ENCODE results near the gene MRPS18A.

DNA sequence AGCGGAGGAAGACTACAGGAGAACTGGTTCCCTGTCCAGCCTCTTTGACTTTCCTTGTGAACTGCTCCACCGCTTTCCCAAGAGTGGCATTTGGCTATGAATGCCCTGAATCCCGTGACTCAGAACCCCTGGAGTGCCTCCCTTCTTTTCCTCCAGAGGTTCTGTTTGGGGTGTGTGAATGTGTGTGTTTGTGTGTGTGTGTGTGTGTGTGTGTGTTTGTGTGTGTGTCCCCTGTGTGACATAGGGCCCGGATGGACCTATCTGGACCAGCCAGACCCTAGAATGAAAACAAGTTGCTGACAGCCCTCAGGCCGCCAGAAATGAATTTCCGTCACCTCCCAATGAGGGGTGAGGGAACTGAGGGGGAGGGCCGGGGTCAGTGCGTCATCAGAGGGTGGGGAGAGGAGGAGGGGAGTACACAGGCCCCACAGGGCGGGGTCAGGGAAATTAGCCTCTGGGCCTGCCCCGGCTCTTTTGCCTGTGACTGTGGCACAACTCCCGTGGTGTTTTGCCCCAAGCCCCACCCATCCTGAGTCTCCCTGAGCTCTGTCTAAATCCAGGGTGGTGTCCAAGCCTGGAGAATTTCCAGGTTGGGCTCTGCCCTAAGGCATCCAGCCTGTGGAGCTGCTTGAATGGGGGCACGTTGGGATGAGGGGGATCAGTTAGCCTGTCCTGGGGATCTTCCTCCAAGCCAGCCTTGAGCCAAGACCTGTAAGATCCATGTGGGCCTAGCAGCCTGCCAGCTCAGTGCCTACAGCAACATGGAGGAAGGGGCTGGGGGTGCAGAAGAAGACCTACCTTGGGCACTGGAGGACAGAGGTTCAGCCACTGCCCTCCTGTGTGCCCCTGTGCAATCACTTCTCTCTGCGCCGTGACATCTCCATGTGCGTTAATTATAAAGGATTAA, 15.2 kb upstream of the MRPS18A start:
- TF ChIP-seq SUZ12 (IDR thresholded peaks at IDR 0.05) = no peak
- TF ChIP-seq BHLHE40 (IDR thresholded peaks at IDR 0.05; ENCODE audit: borderline replicate concordance) = no peak
- TF ChIP-seq SP1 (IDR thresholded peaks at IDR 0.05) = no peak
- no peak for TF ChIP-seq NFRKB (IDR thresholded peaks at IDR 0.05)
- TF ChIP-seq, protein P1, sequence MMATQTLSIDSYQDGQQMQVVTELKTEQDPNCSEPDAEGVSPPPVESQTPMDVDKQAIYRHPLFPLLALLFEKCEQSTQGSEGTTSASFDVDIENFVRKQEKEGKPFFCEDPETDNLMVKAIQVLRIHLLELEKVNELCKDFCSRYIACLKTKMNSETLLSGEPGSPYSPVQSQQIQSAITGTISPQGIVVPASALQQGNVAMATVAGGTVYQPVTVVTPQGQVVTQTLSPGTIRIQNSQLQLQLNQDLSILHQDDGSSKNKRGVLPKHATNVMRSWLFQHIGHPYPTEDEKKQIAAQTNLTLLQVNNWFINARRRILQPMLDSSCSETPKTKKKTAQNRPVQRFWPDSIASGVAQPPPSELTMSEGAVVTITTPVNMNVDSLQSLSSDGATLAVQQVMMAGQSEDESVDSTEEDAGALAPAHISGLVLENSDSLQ (IDR thresholded peaks at IDR 0.05) = peak; percentile 58; the same call in 1 of the 2 replicates
- no peak for TF ChIP-seq FOXA1 (IDR thresholded peaks at IDR 0.05)
- TF ChIP-seq L3MBTL2 (conservative IDR thresholded peaks at IDR 0.05) = no peak
- no peak for TF ChIP-seq FOXM1 (IDR thresholded peaks at IDR 0.05; ENCODE audit: borderline replicate concordance)
- no peak for TF ChIP-seq ARNT (IDR thresholded peaks at IDR 0.05)
- TF ChIP-seq LEF1 (IDR thresholded peaks at IDR 0.05; ENCODE audit: borderline replicate concordance) = no peak
- TF ChIP-seq FOXK2 (IDR thresholded peaks at IDR 0.05) = no peak

Measured in HEK293T (cell line).